HepG2 (cell line): Measurements from ENCODE around the gene LSMEM2. TPM values are rescaled to one million over a fixed set of nuclear protein-coding genes. Genes with fewer than 3 reads are reported as not detected.

Experiments
- MEIS2 ChIP-seq: sonication (generic); formaldehyde crosslinking; IDR thresholded peaks from 2 replicates; pipeline ENCODE4 v1.9.0; 2021; ENCODE audit warnings: mild to moderate bottlenecking, missing genetic modification reagents
- NR0B2 ChIP-seq: sonication (generic); formaldehyde crosslinking; IDR thresholded peaks from 2 replicates; pipeline ENCODE4 v1.4.0; 2020; ENCODE audit warnings: mild to moderate bottlenecking, missing genetic modification reagents
- PLRG1 ChIP-seq: fragments of 450-650 bp; conservative IDR thresholded peaks from 2 replicates; pipeline ENCODE4 v1.6.1; 2016
- PRDM10 ChIP-seq: sonication (generic); formaldehyde crosslinking; IDR thresholded peaks from 2 replicates; pipeline ENCODE4 v1.4.0; 2020; ENCODE audit warnings: low read depth, missing genetic modification reagents
- SMARCC2 ChIP-seq: fragments of 450-650 bp; IDR thresholded peaks from 2 replicates; pipeline ENCODE4 v1.6.1; 2017; ENCODE audit warnings: antibody characterized with exemption, mild to moderate bottlenecking
- ZFY ChIP-seq: sonication (generic); formaldehyde crosslinking; IDR thresholded peaks from 2 replicates; pipeline ENCODE4 v1.4.0; 2020; ENCODE audit warnings: missing genetic modification reagents
- ZMYM2 ChIP-seq: sonication (generic); formaldehyde crosslinking; IDR thresholded peaks from 2 replicates; pipeline ENCODE4 v1.8.0; 2022; ENCODE audit warnings: mild to moderate bottlenecking, missing genetic modification reagents
- ZNF850 ChIP-seq: sonication (generic); formaldehyde crosslinking; conservative IDR thresholded peaks from 2 replicates; pipeline ENCODE4 v1.9.0; 2021; ENCODE audit warnings: mild to moderate bottlenecking, missing genetic modification reagents
- polyA plus RNA-seq, 8 experiments: library from polyadenylated mRNA; depleted of rRNA in 3 of 8; stranded (reverse) in 7 of 8; unstranded in 1 of 8; fragments of >200 nt; fragmentation: Illumina TruSeq in 4 of 8; extraction: Trizol in 4 of 8; gene quantifications; 2 replicates each; pipeline versions ENCODE4 v1.2.1 to v1.2.3, GENCODE V29; 2011 to 2016; ENCODE audit warnings: low read depth in 4 of 8, missing spikeins in 1 of 8, mixed read lengths in 1 of 8; ENCODE audit not compliant: insufficient read depth in 1 of 8
- total RNA-seq, 5 experiments: library from RNA; depleted of rRNA; stranded (reverse); fragments of >200 nt; fragmentation: Illumina TruSeq; extraction: Trizol; gene quantifications; 2 replicates each; pipeline ENCODE4 v1.2.3, GENCODE V29; 2016; ENCODE audit warnings: low read depth in 1 of 5
- TF ChIP-seq, protein P1 (sequence below): sonication (generic); formaldehyde crosslinking; IDR thresholded peaks from 2 replicates; pipeline ENCODE4 v1.9.0; 2021; ENCODE audit warnings: missing genetic modification reagents, mild to moderate bottlenecking, borderline replicate concordance
- TF ChIP-seq, protein P2 (sequence below): sonication (generic); formaldehyde crosslinking; IDR thresholded peaks from 2 replicates; pipeline ENCODE4 v1.8.1; 2023; ENCODE audit warnings: mild to moderate bottlenecking, missing genetic modification reagents, borderline replicate concordance
- TF ChIP-seq, protein P3 (sequence below): sonication (generic); formaldehyde crosslinking; IDR thresholded peaks from one replicate; pipeline ENCODE4 v1.5.1; 2020; ENCODE audit warnings: mild to moderate bottlenecking, missing genetic modification reagents; ENCODE audit errors: not compliant biosample characterization

LSMEM2 gene
- total and polyA plus RNA-seq, 2 of the 13 experiments (the other 11 are each of a cell fraction or from before 2014, with no cell fraction given) = 0.07 to 0.41 TPM

DNA sequence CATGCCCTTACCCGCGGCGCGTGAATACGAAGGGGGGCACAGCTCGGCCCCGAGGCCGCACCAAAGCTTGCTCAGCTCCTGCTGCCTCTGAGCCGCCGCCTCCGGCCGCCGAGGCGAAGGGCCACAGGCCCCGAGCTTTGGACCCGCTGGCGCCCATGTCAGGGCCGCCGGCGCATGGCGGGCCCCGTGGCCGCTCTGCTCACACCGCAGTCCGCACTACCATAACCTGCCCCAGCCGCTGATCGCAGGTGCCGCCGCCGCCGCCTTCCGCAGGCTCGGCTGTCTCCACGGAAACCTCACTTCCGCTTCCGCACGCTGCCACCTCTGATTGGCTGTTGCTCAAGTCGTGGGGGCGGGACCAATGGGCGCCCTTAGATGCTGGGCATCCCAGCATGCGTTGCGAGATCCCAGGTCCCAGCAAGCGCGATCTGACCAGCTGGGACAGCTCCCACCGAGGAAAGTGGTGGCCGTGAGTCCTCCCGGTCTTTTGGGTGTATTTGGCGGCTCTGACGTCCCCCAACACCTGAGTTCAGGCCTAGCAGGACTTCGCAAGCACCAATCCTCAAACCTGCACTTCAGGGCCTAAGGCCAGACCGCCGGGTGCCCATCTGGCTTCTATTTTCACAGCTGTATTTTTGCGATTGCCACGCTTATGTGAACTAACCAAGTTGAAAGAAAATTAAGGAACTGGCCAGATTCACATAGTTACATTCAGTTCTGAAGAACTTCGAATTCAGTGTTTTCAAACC lies 49.2 kb downstream of the LSMEM2 start, which contains the start of gene TUSC2 (continued):
- TF ChIP-seq MEIS2 (CRISPR knock-in tag) (peak; percentile 54; the same call in 1 of the 2 replicates), NR0B2 (CRISPR knock-in tag) (peak; percentile 58; the same call in 1 of the 2 replicates), ZMYM2 (no peak), PLRG1 (no peak), PRDM10 (CRISPR knock-in tag) (no peak), ZFY (CRISPR knock-in tag) (peak; percentile 87), SMARCC2 (no peak), ZNF850 (CRISPR knock-in tag) (no peak)
- TF ChIP-seq, protein P1, sequence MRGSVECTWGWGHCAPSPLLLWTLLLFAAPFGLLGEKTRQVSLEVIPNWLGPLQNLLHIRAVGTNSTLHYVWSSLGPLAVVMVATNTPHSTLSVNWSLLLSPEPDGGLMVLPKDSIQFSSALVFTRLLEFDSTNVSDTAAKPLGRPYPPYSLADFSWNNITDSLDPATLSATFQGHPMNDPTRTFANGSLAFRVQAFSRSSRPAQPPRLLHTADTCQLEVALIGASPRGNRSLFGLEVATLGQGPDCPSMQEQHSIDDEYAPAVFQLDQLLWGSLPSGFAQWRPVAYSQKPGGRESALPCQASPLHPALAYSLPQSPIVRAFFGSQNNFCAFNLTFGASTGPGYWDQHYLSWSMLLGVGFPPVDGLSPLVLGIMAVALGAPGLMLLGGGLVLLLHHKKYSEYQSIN (CRISPR knock-in tag) = no peak
- TF ChIP-seq, protein P2, sequence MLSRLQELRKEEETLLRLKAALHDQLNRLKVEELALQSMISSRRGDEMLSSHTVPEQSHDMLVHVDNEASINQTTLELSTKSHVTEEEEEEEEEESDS (CRISPR knock-in tag) = no peak
- TF ChIP-seq, protein P3, sequence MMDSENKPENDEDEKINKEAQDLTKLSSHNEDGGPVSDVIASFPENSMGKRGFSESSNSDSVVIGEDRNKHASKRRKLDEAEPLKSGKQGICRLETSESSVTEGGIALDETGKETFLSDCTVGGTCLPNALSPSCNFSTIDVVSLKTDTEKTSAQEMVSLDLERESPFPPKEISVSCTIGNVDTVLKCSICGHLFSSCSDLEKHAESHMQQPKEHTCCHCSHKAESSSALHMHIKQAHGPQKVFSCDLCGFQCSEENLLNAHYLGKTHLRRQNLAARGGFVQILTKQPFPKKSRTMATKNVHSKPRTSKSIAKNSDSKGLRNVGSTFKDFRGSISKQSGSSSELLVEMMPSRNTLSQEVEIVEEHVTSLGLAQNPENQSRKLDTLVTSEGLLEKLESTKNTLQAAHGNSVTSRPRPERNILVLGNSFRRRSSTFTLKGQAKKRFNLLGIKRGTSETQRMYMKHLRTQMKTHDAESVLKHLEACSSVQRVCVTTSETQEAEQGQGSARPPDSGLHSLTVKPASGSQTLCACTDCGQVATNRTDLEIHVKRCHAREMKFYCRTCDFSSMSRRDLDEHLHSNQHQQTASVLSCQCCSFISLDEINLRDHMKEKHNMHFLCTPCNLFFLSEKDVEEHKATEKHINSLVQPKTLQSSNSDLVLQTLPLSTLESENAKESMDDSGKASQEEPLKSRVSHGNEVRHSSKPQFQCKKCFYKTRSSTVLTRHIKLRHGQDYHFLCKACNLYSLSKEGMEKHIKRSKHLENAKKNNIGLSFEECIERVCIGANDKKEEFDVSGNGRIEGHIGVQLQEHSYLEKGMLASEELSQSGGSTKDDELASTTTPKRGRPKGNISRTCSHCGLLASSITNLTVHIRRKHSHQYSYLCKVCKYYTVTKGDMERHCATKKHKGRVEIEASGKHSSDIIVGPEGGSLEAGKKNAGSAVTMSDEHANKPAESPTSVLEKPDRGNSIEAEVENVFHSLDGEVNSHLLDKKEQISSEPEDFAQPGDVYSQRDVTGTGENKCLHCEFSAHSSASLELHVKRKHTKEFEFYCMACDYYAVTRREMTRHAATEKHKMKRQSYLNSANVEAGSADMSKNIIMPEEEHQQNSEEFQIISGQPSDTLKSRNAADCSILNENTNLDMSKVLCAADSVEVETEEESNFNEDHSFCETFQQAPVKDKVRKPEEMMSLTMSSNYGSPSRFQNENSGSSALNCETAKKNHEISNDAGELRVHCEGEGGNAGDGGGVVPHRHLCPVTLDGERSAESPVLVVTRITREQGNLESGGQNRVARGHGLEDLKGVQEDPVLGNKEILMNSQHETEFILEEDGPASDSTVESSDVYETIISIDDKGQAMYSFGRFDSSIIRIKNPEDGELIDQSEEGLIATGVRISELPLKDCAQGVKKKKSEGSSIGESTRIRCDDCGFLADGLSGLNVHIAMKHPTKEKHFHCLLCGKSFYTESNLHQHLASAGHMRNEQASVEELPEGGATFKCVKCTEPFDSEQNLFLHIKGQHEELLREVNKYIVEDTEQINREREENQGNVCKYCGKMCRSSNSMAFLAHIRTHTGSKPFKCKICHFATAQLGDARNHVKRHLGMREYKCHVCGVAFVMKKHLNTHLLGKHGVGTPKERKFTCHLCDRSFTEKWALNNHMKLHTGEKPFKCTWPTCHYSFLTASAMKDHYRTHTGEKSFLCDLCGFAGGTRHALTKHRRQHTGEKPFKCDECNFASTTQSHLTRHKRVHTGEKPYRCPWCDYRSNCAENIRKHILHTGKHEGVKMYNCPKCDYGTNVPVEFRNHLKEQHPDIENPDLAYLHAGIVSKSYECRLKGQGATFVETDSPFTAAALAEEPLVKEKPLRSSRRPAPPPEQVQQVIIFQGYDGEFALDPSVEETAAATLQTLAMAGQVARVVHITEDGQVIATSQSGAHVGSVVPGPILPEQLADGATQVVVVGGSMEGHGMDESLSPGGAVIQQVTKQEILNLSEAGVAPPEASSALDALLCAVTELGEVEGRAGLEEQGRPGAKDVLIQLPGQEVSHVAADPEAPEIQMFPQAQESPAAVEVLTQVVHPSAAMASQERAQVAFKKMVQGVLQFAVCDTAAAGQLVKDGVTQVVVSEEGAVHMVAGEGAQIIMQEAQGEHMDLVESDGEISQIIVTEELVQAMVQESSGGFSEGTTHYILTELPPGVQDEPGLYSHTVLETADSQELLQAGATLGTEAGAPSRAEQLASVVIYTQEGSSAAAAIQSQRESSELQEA = peak; percentile 20
